Stimulated activated CD8-positive, alpha-beta memory T cell treated with anti-CD3 and anti-CD28 coated beads, Interleukin-7, amount 100 ng/mL, for 4 hours (primary cell): ENCODE data around the gene FBXO41.

Experiments used
- DNase-seq, 2 donors: peaks; one replicate each; pipeline ENCODE4 v3.0.0-alpha.2; 2020; ENCODE audit warnings: low read depth in 2 of 2

FBXO41 gene

DNA sequence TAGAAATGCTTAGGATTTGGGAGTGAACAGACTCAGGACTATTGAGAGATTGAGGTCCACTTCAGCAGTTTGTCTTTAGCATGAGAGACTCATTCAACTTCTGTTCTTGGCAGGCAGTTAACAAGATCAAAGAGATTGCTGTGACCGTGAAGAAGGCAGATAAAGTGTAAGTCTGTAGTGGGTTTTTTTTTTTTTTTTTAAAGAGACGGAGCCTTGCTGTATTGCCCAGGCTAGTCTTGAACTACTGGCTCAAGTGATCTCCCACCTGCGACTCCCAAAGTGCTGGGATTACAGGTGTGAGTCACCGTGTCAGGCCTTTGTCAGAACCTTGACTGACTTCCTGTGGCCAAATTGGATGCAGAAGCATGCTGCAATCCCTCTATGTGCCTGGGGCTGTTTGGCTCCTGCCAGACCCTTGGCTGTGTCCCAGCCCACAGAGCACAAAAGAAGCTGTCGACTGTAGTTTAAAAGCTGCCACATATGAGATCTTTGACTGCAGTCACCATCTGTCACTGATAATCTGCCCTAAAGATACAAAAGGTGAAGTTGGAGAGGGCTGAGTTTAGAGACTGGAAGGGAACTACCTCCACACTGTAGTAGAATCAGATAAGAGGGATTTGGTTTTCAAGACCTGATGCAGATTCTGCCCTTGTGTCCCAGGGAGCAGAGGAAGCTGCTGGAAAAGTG lies 40.3 kb downstream of the FBXO41 start:
- no peak for DNase-seq

DNA sequence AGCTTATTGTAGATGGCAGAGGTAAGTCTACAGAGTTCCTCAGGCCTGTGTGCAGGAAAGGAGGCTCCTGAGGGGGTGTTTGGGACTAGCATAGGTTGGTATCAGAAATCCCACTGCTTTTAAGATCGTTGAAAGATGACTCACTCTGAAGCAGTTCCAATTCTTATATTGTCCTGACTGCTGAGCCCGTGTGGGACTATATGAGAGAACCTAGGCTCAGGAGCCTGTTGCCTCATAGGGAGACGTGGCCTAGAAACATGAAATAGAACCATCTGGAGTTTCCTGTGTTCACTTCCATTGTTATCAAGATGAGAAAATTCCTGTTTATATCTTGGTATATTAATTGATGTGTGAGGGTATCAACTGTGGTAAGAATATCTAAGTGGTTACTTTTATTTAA lies 44.5 kb downstream of the FBXO41 start:
- no peak for DNase-seq

DNA sequence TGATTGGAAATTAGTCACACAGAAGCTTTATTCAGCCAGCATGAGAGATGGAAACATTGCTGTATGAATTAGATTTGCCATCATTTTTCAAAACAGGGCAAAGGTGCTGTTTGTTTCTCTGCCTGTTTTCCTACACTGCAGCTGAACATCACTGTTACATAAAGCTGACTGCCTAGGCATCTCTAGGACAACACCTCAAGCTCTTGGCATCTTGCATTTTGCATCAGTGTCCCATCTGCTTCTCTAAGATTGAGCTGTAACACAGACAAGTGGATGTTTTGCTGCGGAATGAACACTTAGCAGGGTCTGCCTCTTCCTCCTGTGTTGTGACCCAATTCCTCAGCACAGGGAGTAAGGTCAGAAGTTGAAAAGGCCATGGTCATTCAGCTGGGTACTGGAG lies 45.3 kb downstream of the FBXO41 start:
- no peak for DNase-seq

DNA sequence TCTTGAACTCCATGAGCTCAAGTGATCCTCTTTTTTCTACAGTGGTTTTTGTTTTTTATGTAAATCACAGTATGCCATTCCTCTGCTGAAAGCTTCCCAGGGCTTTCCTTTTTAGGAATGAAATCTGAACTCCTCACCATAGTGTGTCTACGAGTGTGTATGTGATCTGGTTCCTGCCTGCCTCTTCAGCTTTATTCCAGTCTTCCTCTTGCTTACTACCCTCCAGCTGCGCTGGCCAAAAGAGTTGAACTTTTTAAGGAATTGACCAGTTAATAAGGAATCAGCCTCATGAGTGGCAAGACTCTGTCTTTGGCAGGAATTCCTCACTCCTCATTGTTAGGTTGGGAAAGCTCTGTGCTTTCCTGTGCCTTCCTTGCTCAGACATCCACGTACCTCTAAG lies 46.1 kb downstream of the FBXO41 start:
- no peak for DNase-seq

DNA sequence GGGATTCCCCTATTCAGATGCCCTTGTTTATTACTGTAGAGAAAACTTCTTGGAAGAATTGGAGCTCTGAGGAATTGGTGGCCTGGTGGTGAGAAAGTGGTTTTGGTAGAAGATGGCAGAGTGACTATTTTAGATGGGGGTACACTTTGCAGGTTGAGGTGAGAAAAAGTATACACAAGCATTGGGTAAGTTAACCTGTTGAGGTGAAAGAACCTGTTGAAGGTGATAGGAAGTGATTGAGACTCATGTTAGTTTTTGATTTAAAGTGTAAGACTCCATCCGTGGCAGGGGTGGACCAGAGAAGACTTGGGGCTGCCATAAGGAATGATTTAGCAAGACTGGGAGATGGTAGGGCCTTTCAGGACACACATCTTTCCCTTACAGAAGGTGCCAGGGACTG lies 47.1 kb downstream of the FBXO41 start:
- DNase-seq = no peak

DNA sequence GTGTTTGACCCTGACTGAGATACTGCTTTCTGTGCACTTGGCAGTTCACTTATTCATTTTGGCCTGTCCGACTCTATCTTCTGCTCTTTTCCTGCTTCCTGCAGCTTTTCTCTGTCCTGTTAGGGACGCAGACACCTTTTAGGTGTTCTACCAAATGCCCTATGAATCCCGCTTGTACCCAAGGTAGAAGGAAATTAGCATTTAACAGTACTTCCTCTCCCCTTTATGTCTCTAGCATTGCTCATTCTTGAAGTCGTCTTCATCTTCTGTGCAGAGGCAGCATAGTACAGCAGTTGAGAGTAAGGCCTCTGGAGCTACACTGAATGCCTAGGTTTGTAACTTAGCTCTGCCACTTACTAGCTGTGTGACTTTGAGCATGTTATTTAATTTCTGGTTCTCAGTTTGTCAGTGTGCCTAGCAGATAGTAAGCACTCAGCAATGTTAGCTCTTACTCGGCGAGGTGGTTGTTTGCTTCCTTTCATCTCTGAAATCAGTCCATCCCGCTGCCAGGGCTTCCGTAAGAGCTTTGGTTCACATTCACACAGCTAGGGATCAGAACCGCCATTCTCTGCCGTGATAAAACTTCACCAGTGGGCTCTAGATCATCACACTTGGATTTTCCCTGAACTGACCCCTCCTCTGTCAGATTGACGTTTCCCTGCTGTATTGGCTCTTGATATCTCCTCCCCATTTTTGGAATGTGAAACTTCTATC lies 48.8 kb downstream of the FBXO41 start:
- no peak for DNase-seq

DNA sequence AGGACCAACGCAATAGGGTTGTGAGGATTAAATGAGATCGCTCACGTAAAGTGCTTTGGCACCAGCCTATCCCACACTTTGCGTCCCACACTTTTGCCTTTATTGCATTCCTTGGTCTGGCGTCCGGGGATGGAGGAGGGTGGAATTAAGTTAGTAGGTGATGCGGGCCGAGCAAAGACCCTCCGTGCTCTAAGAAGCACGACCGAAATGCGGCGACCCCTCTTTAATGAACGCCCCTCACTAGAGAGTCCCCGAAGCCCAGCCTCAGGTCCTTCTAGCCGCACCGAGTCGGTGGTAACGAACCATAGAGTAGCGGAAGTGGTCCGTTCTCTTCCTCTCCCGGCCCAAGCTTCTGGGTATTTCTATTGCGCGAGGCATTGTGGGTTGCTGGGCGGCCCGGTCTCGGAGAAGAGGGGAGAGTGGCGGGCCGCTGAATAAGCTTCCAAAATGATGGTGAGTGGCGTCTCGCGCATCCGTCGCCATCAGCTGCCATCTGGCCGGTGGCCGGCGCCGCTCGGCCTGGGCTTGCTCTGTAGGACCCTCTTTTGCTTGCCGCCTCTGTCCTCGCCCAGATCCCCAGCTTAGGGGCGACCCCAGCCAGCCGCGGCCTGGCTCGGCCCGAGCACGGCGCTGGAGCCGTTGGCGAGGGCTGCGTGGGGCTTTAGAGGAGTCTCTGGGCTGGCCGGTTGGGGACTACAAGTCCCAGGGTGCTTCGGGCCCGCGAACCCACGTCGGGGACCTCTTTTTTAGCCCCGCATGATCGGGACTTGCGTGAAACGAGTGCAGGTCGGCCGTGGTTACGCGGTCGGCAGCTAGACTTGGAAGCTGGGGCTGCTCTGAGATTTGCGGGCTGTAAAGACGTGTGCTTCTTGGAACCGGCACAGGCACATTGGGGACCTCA lies 50.1 kb downstream of the FBXO41 start, which contains the start of gene CCT7:
Gene CCT7, plus strand, starts transcription at position 377 of the 901 bp plus-strand sequence. Its CDS starts 71 bp downstream, at position 448.
- DNase-seq = peak; percentile 81 to 84

DNA sequence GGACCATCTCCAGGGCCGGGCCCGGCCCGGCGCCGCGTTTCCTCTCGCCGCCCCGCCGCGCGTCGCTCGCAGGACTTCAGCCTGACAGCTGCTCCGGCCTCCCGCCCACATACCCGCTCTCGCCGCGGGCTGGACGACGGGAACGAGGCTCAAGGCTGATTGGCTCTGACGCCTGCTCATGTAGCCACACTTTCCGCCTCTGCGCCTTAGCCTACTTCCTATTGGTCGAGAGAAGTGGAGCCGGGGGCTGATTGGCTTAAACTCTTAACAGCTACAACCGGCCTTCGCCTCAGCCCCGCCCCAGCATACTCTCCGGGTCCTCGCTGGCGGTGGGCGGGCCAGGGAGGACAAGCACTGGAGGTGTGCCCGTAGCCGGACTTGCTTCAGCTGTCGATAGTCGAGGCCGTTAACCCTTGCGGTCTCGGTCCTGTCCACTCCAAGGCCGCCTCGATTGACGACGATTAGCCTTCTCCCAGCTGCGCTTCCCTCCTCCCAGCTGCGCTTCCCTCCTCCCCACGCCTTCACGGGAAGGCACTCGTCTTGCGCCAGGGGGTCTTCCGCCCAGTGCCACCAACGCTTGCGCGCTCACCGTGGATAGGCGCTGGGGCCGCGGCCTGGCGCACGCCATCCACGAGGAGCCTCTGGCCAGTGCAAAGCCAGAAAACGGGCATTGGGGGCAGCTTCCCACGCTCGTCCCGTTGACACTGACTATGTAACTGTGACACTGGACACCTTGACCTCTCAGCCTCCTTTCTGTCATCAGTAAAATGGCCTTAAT lies 50.9 kb downstream of the FBXO41 start, which contains the start of gene PRADC1:
Gene PRADC1, minus strand, starts transcription at position 86 of the 778 bp plus-strand sequence. Its CDS starts 79 bp downstream, at position 7.
- peak; percentile 92 to 94 for DNase-seq

DNA sequence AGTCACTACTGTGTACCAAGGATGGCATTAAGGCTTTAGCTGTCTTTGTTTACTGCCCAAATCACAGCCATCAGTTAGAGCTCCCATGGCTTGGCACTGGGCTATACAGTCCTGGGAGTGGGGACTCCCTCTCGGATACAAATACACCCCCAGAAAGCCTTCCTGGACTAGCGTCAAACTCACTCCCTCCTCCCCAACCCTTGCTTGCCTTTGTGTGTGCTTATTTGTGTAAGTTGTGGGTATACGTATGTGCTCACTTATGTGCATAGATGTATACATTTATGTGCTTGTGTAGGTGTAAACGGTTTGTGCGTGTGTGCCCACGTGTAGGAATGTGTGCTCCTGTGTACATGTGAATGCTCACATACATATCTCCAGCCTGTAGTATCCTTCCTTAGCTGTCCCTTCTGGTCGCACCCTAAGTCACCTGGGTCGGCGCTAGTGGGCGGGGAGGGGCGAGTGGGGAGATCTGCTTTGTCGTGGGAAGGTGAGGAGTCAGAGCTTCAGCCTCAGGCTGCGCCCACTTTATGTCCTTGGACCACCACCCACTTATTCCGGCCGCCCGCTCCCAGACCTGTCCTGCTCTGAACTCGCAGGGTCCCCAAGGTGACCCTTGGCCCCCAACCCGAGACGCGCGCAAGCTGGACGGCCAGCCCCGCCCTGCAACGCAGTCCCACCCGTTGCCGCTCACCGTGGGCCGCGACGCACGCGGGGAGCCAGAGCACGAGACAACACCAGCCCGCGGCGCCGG lies 51.7 kb downstream of the FBXO41 start:
- DNase-seq = no peak

DNA sequence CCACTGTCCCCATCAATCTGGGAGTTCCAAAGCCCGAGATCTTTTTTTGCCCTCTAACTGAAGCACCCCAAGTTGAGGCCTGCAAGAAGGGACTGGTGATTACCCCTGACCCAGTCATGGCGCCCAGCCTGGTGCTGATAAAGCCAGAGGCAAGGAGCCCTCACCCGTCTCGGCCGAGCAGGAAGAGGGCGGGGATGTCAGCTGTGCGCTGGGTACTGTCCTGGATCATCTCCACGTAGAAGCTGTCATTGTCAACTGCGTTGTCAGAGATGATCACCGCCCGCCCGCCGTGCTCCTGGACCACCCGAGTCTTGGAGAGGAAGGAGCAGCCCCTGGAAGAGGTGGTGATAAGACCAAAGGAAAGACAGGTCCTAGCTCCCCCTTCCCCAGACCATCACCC lies 55.6 kb downstream of the FBXO41 start:
- DNase-seq = no peak

DNA sequence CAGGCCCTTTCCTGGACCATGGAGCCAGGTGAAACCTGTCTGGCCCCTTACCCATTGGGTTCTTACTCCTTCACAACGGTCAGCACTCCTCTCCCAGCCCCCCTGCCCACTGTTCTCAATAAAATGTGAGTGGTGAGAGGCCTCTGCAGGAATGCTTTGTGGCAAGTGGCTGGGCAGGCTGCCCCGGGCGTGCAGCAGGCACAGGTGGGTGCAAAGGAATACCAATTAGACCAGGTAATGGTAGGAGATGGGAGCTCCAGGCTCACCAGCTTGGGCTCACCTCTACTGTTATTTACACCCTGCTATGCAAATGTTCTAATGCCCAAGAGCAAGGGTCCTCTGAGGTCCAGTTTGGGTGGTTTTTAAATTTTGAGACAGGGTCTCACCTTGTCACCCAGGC lies 57.2 kb downstream of the FBXO41 start:
- DNase-seq = no peak

DNA sequence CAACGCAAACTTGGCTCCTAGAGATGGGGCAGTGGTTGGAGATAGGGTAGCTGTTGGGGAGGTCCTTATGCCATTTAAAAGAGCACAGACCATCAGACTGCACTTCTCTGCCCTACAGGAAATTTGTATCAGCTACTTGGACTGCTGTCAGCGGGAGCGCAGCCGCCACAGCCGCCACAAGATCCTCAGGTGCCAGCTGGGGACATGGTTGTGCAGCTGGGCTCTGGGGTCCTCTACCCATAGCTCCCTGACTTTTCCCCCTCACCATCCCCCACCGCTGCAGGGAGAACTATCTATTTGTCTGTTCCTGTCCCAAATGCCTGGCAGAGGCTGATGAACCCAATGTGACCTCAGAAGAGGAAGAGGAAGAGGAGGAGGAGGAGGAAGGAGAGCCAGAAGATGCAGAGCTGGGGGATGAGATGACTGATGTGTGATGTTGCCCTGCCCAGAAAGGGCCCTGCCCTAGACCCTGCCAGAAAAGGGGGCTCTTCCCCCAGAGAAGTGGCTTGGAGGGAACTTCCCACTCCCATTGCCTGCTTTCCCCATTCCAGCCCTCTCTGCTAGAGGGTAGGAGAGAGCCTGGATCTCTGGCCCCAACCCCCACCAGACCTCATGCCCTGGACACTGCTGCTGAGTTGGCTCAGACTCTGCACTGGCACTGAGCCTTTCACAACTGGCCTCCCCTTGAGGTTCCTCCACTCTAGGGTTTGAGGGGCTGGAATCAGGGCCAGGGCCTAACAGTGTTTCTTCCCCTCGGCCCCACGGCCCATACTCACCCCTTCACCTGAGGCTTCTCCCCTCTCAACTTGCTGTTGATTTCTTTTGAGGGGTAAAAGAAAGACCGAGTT lies 58.5 kb downstream of the FBXO41 start:
- DNase-seq = no peak

DNA sequence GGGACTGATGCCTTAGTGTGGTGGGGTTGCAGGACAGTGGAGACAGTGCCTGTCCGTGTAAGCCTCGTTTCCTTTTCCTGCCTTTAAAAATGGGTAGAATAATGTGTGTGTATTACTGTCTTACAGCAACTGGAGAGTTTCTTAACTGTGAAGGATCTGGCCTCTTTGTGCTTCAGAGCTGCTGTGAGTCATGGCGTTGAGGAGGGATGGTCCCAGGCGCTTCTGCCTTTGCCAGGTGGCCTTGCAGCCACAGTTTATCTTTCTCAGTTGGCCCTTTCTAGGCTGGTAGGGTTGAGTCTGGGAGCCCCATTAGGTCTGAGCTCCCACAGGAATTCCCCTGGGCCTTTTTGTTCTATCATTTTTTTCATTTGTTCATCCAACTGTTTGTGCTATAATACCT lies 60.5 kb downstream of the FBXO41 start:
- DNase-seq = no peak

DNA sequence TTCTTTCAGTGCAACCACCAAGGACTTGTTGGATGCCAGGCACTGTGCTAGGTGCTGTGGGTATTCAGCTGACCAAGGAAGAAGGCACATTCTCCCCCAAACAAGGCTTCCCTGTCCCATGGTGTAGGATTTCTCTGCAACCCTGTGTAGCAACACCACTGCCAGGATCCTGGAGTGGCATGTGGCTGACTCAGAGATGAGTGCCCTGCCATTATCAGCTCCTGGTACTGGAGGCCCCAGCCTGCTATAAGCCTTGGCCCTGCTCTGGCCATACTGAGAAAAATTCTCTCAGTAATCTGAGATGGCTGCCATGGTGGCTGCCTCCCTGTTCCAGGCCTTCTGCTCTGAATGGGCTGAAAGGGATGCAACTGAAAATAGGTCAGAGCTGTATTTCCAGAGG lies 66.0 kb downstream of the FBXO41 start:
- no peak for DNase-seq

DNA sequence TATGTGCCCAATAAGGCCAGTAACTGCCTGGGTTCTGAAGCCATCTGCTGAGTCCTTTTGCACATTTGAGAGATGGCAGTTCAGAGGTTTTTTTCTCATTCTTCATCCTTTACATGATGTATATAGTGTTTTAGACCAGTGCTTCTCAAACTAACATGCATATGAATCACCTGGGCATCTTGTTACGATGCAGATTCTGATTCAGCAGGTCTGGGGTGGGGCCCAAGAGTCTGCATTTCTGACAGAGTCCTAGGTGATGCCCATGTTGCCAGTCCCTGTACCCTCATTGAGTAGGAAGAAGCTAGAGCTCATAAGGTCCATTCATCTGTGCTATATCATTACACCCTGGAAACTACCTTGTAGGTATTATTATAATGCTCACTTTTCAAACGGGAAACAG lies 66.5 kb downstream of the FBXO41 start:
- DNase-seq = no peak

DNA sequence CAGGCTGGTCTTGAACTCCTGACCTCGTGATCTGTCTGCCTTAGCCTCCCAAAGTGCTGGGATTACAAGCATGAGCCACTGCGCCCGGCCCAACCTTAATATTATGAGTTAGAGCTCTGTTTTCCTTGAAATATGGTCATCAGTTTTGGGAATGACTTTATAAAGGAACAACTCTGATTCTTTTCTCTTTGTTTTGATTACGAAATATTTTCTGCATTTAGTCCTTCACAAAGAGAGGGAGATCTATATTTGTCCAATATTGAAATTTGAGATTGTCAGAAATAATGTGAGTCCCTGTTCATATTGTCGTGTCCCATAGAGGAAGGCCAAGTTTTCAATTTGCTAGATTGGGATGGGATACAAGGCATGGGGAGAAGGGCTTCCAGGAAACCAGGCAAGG lies 67.1 kb downstream of the FBXO41 start:
- DNase-seq = no peak

DNA sequence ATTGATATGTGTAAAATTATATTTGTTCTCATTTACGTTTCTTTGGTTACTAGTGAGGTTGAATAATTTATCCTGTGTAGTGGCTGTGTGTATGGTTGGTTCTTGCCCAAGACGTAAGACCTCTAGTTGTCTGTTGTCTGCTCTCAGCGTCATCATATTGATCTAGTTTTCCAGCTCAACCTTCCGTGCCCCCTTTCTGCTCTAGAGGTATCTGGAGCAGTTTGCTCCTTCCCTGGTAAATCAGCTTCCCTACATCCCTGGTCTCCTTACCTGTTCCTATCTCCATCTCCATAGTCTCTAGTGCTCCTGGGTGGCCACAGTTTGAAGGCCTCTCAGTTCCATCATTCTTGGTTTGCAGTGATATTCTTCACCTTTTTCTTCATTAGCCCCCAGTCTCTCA lies 69.0 kb downstream of the FBXO41 start:
- no peak for DNase-seq

DNA sequence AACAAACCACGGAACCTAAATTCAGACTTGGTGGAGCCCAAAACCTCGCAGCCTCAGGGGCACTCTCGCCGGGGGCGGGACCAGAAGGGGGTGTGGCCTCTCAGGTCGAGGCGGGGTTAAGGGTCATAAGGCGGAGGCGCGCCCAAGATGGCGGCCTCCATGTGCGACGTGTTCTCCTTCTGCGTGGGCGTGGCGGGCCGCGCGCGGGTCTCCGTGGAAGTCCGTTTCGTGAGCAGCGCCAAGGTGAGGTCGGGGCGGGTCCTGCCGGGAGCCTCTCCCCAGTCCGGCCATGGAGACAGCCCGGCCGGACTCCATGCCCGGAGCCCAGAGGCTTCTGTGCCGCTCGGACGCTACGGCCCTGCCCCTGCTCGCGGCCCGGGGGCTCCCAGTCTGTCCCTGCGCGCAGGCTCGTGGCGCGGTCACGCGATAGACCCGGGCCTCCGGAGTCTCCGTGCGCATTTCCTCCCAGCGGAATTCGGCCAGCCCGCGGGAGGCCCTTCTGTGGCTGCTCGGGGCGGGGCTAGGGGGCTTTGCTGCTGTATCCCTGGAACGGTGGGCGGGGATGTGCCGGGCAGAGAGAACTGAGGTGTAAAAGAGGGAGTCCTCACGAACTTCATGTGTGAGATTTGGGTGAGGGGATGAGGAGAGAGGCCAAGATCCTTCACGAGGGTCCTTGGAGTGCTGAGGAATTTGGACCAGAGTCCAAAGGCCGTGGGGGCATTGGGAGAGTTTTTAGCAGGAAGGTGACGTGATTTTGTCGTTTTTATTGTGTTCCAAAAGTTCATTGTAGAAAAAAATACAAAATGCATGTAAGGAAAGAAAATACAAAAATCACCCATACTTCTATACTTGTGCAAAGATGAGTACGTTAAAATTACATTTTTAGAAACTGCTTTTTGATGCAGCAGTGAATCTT lies 69.9 kb downstream of the FBXO41 start, which contains the start of gene SMYD5:
Gene SMYD5, plus strand, starts transcription at position 126 of the 916 bp plus-strand sequence. Its CDS starts 22 bp downstream, at position 148.
- peak; percentile 84 to 87 for DNase-seq
